ENCODE results near the gene MRTFA.
A peak's percentile ranks its signal among the peaks of the same experiment; 100 is the strongest.

The MRTFA gene

DNA sequence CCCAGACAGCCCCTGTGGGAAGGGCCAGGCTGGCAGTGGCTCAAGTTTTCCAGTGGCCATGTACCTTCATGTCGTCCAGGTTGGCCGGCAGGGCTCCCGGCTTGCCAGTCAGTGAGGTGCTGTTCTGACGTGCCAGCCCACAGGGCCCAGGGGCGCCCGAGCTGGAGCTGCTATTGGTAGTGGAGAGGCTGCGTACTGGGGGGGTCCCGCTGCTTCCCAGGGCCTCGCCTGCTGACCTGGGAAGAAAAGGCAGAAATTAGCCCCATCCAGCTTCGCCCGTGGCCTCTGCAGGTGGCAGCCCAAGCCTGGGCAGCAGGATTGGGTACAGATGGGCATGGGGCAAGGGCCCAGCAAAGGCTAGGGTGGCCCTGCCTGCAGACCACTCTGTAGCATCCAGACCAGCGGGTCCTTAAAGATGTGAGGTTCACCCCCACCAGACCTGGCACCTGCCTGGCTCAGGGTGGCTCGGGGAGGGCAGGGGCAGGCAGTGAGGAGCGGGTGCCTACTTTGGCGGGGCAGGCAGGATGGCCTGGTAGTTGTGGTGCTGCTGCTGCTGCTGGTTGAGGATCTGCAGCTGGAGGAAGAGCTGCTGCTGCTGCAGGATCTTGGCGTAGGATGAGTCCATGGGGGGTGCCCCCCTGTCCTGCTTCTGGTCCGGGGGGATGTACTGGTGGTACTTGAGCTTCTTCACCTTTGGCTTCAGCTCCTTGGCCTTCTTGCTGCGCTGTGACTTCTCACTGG is 216.0 kb downstream of the MRTFA start:
- no peak for DNase-seq

DNA sequence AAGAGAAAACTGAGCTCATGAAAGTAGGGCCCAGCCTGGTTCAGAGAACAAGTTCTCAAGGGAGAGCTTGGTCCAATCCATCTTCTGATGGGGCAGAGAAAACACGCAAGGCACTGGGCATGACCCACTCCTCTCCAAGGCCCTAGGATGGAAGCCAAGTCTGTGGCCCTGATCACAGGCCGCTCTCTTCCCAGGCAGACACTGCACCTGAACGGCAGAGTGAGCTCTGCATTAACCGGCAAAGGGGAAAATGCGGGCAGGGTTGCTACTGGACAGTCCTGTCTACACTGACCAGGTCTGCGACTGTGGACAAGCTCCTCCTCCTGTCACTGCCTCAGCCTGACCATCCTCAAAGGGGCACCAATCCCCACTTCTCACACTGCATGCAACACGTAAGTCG is 216.8 kb downstream of the MRTFA start:
- no peak for DNase-seq

DNA sequence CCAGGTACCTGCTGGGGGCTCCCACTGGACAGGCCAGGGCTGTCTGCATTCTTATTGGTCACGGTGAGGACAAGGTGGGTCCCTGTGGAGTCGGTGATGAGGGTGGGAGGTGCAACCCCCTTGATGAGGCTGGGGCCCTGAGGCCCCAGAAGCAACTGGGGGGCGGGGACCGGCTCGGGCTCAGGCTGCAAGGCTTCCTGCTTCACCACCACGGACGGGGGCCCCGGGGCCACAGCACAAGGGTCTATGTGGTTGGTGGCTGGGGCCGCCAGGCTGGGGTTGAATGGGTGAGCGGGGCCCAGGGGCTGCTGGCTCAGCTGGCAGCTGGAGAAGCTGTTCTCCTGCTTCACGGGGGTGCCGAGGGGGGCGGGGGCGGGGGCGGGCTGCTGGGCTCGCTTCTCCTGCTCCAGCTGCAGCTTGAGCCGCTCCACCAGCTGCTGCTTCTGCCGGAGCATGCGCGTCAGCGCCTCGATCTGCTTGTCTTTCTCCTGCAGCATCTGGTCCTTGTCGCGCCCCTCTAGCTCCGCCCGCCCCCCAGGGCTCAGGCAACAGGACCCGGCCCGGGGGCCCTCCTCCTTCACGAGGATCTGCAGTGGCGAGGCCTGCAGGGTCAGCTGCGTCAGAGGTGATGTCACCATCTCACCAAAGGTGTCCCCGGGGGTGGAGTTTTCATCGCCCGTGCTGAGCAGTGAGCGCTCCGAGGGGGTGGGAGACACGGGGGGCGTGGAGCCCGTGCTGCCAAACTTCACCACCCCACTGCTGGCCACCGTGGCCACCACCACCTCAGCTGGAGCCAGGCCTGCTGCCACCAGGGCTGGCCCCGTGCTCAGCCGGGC is 217.9 kb downstream of the MRTFA start:
- DNase-seq, result peak; percentile 91

DNA sequence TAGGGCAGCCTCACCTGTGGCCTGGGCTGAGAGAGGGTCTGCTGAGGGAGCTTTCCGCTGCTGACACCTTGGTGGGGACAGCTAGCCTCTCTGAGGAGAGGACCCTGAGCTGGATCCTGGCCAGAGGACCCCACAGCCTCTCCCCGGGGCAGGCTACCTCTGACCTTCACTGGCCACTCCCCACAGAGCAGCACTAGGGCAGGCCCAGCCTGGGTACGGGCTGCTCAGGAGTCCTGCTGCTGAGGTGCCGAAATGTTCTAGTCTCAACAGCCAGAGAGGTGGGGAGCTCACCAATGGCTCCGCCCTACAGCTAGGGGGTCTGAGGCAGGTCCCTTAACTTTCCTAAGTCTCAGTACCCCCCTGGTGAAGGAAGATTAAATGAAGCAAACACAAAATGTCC is 218.6 kb downstream of the MRTFA start:
- no peak for DNase-seq

DNA sequence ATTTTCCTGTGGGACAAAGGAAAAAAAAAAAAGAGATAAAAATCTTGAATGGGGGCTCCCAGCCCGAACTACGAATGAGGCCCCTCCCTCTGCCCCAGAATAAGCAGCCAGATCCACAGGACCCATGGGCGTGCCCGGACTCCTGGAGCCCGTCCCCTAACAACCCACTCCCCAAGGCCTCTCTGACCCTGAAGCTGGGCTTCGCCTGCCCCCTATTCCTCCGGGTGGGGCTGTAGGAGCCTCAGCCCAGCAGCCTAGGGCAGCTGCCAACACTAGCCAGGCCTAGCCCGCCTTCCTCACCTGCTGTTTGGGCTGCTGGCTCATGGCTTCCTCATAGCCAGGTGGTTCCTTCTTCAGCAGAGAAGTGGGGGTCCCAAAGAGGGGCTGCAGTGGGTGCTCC is 219.5 kb downstream of the MRTFA start:
- no peak for DNase-seq

DNA sequence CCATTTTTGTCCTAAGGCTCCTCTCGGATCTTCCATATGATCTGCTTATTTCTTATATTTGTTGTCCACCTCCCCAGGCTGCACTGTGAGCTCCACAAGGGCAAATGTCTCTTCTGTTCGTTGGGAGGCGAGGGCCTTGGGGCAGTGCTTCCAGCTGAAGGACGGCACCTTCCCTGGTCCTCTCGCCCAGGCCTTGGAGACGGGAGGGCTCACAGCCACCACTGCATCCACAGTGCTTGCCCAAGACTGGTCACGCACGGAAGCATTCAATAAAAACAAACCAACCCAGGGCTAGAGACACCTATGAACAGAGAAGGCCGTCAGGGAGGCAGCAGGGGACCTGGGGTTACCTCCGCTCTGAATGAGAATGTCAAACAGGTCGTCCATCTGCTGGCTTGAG is 219.9 kb downstream of the MRTFA start:
- no peak for DNase-seq

DNA sequence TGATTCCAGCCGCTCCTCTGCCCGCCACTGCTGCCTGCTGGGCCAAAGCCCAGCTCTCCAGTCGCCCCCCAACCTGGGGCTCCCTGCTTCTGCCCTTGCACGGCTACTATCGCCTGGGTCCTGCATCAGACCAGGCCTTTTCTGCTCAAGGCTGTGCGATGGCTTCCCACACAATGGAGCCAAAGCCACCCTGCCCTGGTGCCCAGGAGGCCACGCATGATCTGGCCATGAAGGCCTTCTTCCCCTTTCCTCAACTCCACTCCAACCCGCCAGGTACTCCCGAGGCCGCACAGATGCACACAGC is 220.3 kb downstream of the MRTFA start:
- no peak for DNase-seq

DNA sequence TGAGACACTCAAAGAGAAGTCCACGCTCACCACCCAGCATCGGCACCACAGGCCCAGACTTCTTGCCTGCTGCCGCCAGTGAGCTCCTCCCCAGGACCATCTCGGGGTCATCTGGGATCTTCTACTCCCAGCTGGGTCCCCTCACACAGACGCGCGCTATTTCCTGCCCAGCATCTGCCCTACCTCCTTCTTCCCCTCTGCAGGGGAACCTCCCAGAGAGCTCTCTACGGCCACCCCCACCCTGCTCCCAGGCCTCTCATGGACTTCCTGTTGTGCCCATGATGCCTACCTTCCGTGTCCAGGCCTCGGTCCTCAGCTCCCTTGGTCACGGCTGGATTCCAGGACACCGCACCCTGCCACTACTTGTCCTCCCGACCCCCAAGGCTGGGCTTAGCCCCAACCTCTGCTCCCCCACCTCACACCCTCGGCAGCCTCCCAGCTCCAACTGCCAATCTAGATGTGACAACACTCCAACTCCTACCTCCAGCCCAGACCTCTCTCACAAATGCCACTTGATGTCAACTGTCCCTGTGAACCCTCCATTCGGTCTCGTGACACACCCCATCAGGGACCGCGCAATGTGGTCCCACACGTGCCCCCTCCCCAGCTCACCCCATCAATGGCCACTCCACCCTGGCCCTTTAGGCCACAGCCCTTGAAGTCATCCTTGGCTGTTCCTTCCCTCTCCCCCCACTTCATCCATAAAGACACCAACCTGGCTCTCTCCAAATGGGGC is 220.8 kb downstream of the MRTFA start:
- DNase-seq, result no peak

DNA sequence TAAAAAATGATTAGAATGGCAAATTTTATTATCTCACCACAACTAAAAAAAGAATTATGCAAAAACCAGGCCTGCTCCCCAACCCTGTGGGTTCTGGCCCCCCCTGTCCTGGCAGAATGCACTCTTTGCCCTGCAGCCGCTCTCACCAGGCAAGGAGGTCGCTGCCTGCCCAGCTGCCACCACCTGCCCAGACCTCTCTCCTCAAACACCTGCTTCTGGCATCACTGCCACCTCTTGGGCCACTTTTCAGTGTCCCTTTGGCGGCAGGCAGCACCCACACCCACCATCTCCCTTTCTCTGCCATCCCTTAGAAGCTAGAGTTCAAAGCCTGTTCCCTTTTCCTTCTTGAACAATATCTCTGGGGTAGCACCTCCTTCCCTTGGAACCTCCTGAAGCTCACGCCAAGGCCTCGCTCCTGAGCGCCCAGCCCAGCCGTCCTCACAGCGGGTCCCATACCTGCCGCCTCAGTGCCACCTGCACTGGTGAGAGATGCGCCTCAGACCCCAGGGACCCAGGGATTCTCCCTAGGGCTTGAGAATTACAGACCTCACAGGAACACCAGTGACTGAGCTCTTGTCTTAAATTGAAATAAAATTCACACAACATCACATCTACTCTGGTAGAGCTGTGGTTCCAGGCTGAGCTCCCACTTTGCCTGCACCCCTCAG is 221.5 kb downstream of the MRTFA start:
- no peak for DNase-seq

DNA sequence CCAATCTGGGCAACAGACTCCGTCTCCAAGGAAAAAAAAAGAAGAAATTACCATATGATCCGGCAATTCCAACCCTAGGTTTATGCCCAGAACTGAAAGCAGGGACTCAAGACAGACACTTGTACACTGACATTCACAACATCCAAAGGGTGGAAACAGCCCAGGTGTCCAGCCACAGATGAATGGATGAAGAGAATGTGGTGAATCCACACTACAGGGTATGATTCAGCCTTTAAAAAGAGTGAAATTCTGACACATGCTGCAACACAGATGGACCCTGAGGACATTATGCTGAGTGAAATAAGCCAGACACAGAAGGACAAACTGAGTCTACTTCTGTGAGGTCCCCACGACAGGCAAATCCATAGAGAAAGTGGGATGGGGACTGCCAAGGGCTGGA is 222.2 kb downstream of the MRTFA start:
- DNase-seq, result no peak

DNA sequence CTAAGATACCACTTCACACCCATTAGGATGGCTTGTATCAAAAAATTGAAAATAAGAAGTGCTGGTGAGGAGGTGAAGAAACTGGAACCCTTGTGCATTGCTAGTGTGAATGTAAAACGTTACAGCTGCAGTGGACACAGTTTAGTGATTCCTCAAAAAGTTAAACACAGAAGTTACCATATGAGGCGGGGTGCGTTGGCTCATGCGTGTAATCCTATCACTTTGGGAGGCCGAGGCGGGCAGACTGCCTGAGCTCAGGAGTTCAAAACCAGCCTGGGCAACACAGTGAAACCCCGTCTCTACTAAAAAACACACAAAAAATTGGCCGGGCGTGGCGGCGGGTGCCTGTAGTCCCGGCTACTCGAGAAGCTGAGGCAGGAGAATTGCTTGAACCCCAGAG is 222.6 kb downstream of the MRTFA start:
- DNase-seq, result no peak

DNA sequence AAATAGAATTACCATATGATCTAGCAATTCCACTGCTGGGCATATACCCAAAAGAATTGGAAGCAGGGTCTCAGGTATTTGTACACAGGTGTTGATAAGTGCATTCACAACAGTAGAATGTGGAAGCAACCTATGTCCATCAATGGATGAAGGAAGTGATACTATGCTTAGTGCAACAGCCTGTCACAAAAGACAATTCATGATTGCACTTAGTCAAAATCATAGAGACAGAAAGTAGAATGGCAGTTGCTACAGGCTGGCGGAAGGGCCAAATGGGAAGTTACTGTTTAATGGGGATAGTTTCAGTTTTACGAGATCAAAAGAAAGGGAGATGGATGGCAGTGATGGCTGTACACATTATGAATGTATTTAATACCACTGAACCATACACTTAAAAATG is 224.1 kb downstream of the MRTFA start:
- DNase-seq, result no peak

DNA sequence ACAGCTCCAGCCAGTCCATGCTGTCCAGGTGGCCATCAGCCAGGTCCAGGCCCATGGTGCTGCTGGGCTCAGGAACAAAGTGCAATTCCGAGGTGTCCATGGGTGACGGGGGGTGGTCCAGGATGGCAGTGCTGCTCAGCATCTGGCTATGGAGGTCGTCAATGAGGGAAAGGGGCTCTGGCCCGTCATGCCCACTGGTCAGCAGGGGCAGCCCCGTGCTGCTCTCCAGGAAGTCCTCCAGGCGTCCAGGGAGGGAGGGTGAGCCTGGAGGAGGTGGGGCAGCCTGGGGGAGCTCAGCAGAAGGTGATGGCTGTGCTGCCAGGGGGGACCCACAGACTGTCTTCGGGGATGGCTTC is 225.0 kb downstream of the MRTFA start:
- DNase-seq, result no peak

DNA sequence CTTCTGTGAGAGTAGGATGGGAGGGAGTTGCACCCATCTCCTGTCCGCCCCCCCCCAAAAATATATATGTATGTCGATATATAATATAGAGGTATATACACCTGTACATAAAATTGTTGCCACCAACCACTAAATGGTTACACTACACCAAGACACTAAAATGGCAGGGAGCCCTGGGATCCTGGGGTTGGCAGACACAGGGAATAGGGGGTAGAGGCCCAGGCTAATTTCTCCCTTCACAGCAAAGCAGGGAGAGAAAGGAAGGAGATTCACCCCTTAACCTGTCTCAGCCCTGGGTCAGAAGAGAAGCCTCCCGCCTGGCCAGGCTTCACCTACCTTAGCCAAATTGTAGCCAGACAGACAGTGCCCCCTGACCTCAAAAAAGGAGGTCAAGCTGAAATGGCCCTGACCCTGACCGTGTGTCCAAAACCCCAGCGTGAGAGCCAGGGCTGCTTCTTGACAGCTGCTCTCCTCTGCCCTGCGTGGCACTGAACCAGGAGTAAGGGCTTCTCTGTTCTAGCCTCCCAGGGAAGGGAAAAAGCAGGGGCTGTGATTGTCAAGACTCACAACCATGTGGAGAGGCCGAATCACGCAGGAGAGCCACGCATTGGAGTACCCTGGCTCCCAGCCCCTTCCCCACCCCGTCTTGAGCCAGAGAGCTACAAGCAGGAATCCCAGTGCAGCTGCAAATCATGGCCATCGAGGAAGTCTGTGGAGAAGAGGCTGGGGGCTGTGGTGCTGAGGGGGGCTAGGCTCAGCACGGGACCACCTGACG is 225.6 kb downstream of the MRTFA start:
- no peak for DNase-seq

DNA sequence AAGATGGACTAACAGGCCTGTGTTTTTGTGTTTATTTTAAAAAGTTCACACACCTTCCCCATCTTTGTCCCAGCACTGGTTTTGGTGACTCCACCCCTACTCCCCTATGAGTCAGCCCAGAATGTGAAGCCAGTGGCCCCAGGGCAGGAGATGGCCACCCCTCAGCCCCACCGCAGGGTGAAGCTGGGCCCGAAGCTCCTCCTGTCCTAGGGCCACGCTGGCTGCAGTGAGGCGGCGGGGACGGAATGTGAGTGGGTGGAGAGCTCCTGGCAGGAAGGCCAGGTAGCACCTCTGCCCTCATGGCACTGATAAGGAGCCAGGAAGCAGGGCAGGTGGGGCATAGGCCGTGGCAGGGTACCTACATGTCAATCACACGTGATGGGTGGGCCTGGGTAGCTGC is 226.2 kb downstream of the MRTFA start:
- DNase-seq, result no peak

DNA sequence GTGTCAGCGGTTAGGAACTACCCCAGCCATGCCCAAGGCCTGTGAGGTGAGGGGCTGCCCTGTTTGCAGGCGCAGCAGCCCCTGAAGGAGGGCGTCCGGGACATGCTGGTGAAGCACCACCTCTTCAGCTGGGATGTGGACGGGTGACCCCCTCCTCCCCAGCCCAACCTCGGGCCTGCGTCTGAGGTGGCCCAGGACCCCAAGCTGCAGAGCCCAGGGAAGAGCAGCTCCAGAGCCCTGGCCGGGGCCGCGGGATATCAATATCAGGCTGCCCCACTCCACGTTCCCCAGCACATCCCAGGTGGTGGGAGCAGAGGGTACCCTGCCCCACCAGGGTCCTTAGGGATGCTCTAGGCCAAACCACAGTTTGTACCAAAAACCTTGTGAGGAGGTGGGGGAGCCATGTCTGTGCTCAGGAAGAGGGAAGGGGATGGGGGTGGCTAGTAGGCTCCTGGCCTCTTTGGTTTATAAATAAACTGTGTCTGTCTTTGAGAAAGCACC is 226.9 kb downstream of the MRTFA start:
- no peak for DNase-seq

DNA sequence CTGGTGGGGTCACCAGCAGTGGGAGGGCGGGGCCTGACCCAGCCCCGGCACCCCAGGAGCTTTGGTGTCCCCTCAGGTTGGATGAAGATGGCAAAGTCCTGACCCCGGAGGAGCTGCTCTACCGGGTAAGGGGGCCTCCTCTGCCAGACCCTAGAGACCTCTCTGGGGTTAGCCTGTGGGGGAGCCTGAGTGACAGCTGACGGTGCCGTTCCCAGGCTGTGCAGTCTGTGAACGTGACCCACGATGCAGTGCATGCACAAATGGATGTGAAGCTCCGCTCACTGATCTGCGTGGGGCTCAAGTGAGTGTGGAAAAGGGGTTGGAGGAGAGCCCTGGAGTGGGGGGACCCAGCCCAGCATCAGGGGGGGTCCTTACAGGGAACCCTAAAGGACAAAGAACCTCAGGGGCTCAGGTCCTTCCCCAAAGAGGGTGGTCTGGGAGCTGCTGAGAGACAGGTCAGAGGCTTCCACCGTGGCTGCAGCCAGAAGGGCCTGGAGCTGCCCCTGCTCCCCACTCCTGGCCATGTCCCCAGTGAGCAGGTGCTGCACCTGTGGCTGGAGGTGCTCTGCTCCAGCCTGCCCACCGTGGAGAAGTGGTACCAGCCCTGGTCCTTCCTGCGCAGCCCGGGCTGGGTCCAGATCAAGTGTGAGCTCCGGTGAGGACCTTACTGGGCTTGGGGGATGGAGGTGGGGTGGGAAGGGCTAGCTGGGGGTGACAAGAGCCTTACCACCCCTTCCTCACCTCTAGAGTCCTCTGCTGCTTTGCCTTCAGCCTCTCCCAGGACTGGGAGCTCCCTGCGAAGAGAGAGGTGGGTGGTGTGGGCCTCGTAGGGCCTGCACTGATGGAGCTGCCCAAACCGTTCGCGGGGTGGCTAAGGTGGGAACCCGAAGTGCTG is 227.6 kb downstream of the MRTFA start:
- DNase-seq, result no peak

DNA sequence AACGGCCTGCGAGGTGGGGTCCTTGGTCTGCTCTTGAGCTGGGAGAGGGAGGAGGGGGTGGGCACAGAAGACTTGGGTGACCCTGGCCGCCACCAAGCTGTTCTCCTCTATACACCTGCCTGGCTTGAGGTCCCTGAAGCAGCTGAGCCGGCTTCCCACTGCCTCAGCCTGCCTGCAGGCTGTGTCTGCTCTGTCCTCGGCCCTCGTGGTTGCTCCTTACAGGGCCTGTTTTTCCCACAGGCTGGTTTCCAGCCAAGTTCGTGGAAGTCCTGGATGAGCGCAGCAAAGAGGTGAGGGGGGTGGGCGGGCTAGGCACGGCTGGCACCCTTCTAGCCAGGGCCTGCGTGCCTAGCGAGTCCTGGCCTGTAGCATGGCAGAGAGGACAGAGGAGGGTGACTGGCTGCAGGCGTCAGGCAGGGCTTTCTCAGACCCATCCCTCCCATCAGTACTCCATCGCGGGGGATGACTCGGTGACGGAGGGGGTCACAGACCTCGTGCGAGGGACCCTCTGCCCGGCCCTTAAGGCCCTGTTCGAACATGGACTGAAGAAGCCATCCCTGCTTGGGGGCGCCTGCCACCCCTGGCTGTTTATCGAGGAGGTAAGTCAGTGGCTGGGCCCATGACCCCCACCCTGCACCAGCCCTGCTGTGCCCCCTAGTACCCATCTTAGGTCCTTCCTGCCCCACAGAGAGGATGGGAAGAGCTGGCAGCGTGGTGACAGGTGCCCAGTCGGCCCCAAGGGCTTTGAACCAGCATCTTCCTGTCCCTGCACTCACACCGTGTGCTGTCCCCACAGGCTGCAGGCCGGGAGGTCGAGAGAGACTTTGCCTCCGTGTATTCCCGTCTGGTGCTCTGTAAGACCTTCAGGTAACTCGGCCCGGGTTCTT is 228.4 kb downstream of the MRTFA start:
- no peak for DNase-seq

DNA sequence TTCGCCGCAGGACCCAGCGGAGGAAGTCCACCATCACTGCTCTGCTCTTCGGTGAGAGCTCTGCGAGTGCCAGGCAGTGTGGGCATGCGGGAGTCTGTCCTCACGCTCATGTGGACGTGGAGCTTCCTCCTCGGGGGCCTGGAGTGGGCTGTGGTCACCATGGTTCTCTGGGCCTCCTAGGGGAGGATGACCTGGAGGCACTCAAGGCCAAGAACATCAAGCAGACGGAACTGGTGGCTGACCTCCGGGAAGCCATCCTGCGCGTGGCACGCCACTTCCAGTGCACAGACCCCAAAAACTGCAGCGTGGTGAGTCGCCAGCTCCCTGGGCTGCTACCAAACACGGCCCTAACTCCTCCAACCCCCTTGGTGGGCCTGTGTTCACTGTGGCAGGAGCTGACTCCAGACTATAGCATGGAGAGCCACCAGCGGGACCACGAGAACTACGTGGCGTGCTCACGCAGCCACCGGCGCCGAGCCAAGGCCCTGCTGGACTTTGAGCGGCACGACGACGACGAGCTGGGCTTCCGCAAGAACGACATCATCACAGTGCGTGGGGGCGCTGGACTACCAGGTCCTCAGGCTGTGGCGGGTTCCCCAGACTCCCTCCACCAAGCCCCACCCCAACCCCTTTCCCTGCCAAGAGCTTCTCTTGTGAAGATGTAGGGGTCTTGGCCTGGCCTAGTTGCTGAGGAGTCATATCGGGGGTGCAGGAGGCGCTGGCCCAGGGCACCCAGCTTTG is 229.3 kb downstream of the MRTFA start:
- DNase-seq, result no peak

Data from NCI-H1694 (cell line).